Measurements from ENCODE around the gene LTF.

LTF gene

GRCh38 chr3:46400846-46401245 lies 63.9 kb downstream of the LTF start:
- no peaks in the 10 kb centered on the region for H3K79me1 ChIP-seq (ENCODE audit: low read depth, low read length)
- no peak overlapping the region for H2AFZ ChIP-seq (ENCODE audit: low read length)
- no peak overlapping the region for H3K27ac ChIP-seq (replicated peaks; ENCODE audit: low read length)
- H2BK12ac ChIP-seq (ENCODE audit: low read length): no peak overlapping the region
- H2BK15ac ChIP-seq (ENCODE audit: low read length): no peak overlapping the region
- H3K9me3 ChIP-seq (replicated peaks in 1 of 2; ENCODE audit: control insufficient read depth in 2 of 2, insufficient read depth in 1 of 2, low read depth in 1 of 2, low read length in 2 of 2): no peaks in the 10 kb centered on the region
- no peak overlapping the region for H2AK5ac ChIP-seq (ENCODE audit: low read depth, low read length)
- H4K8ac ChIP-seq (ENCODE audit: low read depth, low read length): no peak overlapping the region
- H3K4me3 ChIP-seq (ENCODE audit: low read length in 2 of 2): no peak overlapping the region
- WGBS, 2 donors (ENCODE audit: extremely low coverage in 2 of 2, insufficient read length in 2 of 2, insufficient replicate concordance in 1 of 2): no CpG with 5 or more reads among the region's 5 CpGs
- H3K4ac ChIP-seq (ENCODE audit: low read length): no peak overlapping the region
- H3K4me1 ChIP-seq (ENCODE audit: control insufficient read depth in 2 of 2, insufficient read depth in 1 of 2, low read depth in 1 of 2, low read length in 2 of 2): peaks cover 0 to 3% of the 10 kb centered on the region in 2 donors
- no peak overlapping the region for H2BK5ac ChIP-seq (ENCODE audit: low read length)
- no peak overlapping the region for H3K14ac ChIP-seq (ENCODE audit: low read length)
- no peak overlapping the region for H4K91ac ChIP-seq (ENCODE audit: low read depth, low read length, poor library complexity)
- no peak overlapping the region for H3K23ac ChIP-seq (ENCODE audit: low read depth, low read length, poor library complexity)
- H3K27me3 ChIP-seq (ENCODE audit: control insufficient read depth in 3 of 3, insufficient read depth in 3 of 3, low read depth in 1 of 3, low read length in 3 of 3): no peaks in the 10 kb centered on the region
- H2BK120ac ChIP-seq (ENCODE audit: low read depth, low read length): no peak overlapping the region
- no peak overlapping the region for H3K18ac ChIP-seq (ENCODE audit: low read length)
- H3K4me2 ChIP-seq (ENCODE audit: insufficient read depth, low read length, poor library complexity, severe bottlenecking): no peak overlapping the region
- H3K9ac ChIP-seq (ENCODE audit: low read depth, low read length, poor library complexity): no peak overlapping the region
- no peaks in the 10 kb centered on the region for H3K36me3 ChIP-seq (replicated peaks in 1 of 2; ENCODE audit: control insufficient read depth in 2 of 2, insufficient read depth in 2 of 2, low read length in 2 of 2)
- no peak for DNase-seq (ENCODE audit: low spot score)

- no CpG with 5 or more reads among the region's 8 CpGs for WGBS, 2 donors (ENCODE audit: extremely low coverage in 2 of 2, insufficient read length in 2 of 2, insufficient replicate concordance in 1 of 2)
- no peak overlapping the region for H3K14ac ChIP-seq (ENCODE audit: low read length)
- no peak overlapping the region for H3K4ac ChIP-seq (ENCODE audit: low read length)
- H3K79me1 ChIP-seq (ENCODE audit: low read depth, low read length): no peaks in the 10 kb centered on the region
- H3K4me3 ChIP-seq (ENCODE audit: low read length in 2 of 2): no peak overlapping the region
- H4K8ac ChIP-seq (ENCODE audit: low read depth, low read length): no peak overlapping the region
- no peak overlapping the region for H2BK15ac ChIP-seq (ENCODE audit: low read length)
- H2AFZ ChIP-seq (ENCODE audit: low read length): no peak overlapping the region
- H3K9ac ChIP-seq (ENCODE audit: low read depth, low read length, poor library complexity): no peak overlapping the region
- no peaks in the 10 kb centered on the region for H3K36me3 ChIP-seq (replicated peaks in 1 of 2; ENCODE audit: control insufficient read depth in 2 of 2, insufficient read depth in 2 of 2, low read length in 2 of 2)
- H3K4me2 ChIP-seq (ENCODE audit: insufficient read depth, low read length, poor library complexity, severe bottlenecking): no peak overlapping the region
- no peak overlapping the region for H3K27ac ChIP-seq (replicated peaks; ENCODE audit: low read length)
- no peak for DNase-seq (ENCODE audit: low spot score)
- no peak overlapping the region for H2AK5ac ChIP-seq (ENCODE audit: low read depth, low read length)
- no peak overlapping the region for H2BK12ac ChIP-seq (ENCODE audit: low read length)
- H2BK120ac ChIP-seq (ENCODE audit: low read depth, low read length): no peak overlapping the region
- H3K9me3 ChIP-seq (replicated peaks in 1 of 2; ENCODE audit: control insufficient read depth in 2 of 2, insufficient read depth in 1 of 2, low read depth in 1 of 2, low read length in 2 of 2): no peaks in the 10 kb centered on the region
- no peak overlapping the region for H4K91ac ChIP-seq (ENCODE audit: low read depth, low read length, poor library complexity)
- no peaks in the 10 kb centered on the region for H3K27me3 ChIP-seq (ENCODE audit: control insufficient read depth in 3 of 3, insufficient read depth in 3 of 3, low read depth in 1 of 3, low read length in 3 of 3)
- no peak overlapping the region for H3K18ac ChIP-seq (ENCODE audit: low read length)
- H3K23ac ChIP-seq (ENCODE audit: low read depth, low read length, poor library complexity): no peak overlapping the region
- H2BK5ac ChIP-seq (ENCODE audit: low read length): no peak overlapping the region
- no peaks in the 10 kb centered on the region for H3K4me1 ChIP-seq (ENCODE audit: control insufficient read depth in 2 of 2, insufficient read depth in 1 of 2, low read depth in 1 of 2, low read length in 2 of 2)
These were observed 64.5 kb downstream of the LTF start for GRCh38 chr3:46400000-46400734.

- Histone ChIP-seq H3K14ac (ENCODE audit: low read length) (no peak overlapping the region), H3K4ac (ENCODE audit: low read length) (no peak overlapping the region), H3K23ac (ENCODE audit: low read depth, low read length, poor library complexity) (no peak overlapping the region), H2BK120ac (ENCODE audit: low read depth, low read length) (no peak overlapping the region), H3K4me2 (ENCODE audit: insufficient read depth, low read length, poor library complexity, severe bottlenecking) (no peak overlapping the region), H2BK15ac (ENCODE audit: low read length) (no peak overlapping the region), H3K36me3 (replicated peaks in 1 of 2; ENCODE audit: control insufficient read depth in 2 of 2, insufficient read depth in 2 of 2, low read length in 2 of 2) (no peaks in the 10 kb centered on the region), H2BK12ac (ENCODE audit: low read length) (no peak overlapping the region), H3K4me1 (ENCODE audit: control insufficient read depth in 2 of 2, insufficient read depth in 1 of 2, low read depth in 1 of 2, low read length in 2 of 2) (no peaks in the 10 kb centered on the region), H4K8ac (ENCODE audit: low read depth, low read length) (no peak overlapping the region), H3K4me3 (ENCODE audit: low read length in 2 of 2) (no peak overlapping the region), H3K9me3 (replicated peaks in 1 of 2; ENCODE audit: control insufficient read depth in 2 of 2, insufficient read depth in 1 of 2, low read depth in 1 of 2, low read length in 2 of 2) (no peaks in the 10 kb centered on the region), H2BK5ac (ENCODE audit: low read length) (no peak overlapping the region), H2AK5ac (ENCODE audit: low read depth, low read length) (no peak overlapping the region), H2AFZ (ENCODE audit: low read length) (no peak overlapping the region), H3K18ac (ENCODE audit: low read length) (no peak overlapping the region), H3K79me1 (ENCODE audit: low read depth, low read length) (no peaks in the 10 kb centered on the region), H3K27me3 (ENCODE audit: control insufficient read depth in 3 of 3, insufficient read depth in 3 of 3, low read depth in 1 of 3, low read length in 3 of 3) (no peaks in the 10 kb centered on the region), H3K9ac (ENCODE audit: low read depth, low read length, poor library complexity) (no peak overlapping the region), H3K27ac (replicated peaks; ENCODE audit: low read length) (no peak overlapping the region), H4K91ac (ENCODE audit: low read depth, low read length, poor library complexity) (no peak overlapping the region)
- WGBS, 2 donors (ENCODE audit: extremely low coverage in 2 of 2, insufficient read length in 2 of 2, insufficient replicate concordance in 1 of 2): 100% methylated on average over 1 of the region's 2 CpGs; no CpG with 5 or more reads in 1 of the 2 donors
- no peak for DNase-seq (ENCODE audit: low spot score)
These were observed 65.1 kb downstream of the LTF start for GRCh38 chr3:46399557-46399956.

GRCh38 chr3:46399098-46399497 lies 65.6 kb downstream of the LTF start:
- Histone ChIP-seq H3K4me2 (ENCODE audit: insufficient read depth, low read length, poor library complexity, severe bottlenecking) (no peak overlapping the region), H4K8ac (ENCODE audit: low read depth, low read length) (no peak overlapping the region), H3K27me3 (ENCODE audit: control insufficient read depth in 3 of 3, insufficient read depth in 3 of 3, low read depth in 1 of 3, low read length in 3 of 3) (no peaks in the 10 kb centered on the region), H2BK15ac (ENCODE audit: low read length) (no peak overlapping the region), H2BK5ac (ENCODE audit: low read length) (no peak overlapping the region), H3K14ac (ENCODE audit: low read length) (no peak overlapping the region), H3K27ac (replicated peaks; ENCODE audit: low read length) (no peak overlapping the region), H2AFZ (ENCODE audit: low read length) (no peak overlapping the region), H3K9me3 (replicated peaks in 1 of 2; ENCODE audit: control insufficient read depth in 2 of 2, insufficient read depth in 1 of 2, low read depth in 1 of 2, low read length in 2 of 2) (no peaks in the 10 kb centered on the region), H2BK12ac (ENCODE audit: low read length) (no peak overlapping the region), H4K91ac (ENCODE audit: low read depth, low read length, poor library complexity) (no peak overlapping the region), H2BK120ac (ENCODE audit: low read depth, low read length) (no peak overlapping the region), H3K4ac (ENCODE audit: low read length) (no peak overlapping the region), H3K18ac (ENCODE audit: low read length) (no peak overlapping the region), H3K9ac (ENCODE audit: low read depth, low read length, poor library complexity) (no peak overlapping the region), H2AK5ac (ENCODE audit: low read depth, low read length) (no peak overlapping the region), H3K79me1 (ENCODE audit: low read depth, low read length) (no peaks in the 10 kb centered on the region), H3K36me3 (replicated peaks in 1 of 2; ENCODE audit: control insufficient read depth in 2 of 2, insufficient read depth in 2 of 2, low read length in 2 of 2) (no peaks in the 10 kb centered on the region), H3K23ac (ENCODE audit: low read depth, low read length, poor library complexity) (no peak overlapping the region), H3K4me3 (ENCODE audit: low read length in 2 of 2) (no peak overlapping the region), H3K4me1 (ENCODE audit: control insufficient read depth in 2 of 2, insufficient read depth in 1 of 2, low read depth in 1 of 2, low read length in 2 of 2) (no peaks in the 10 kb centered on the region)
- no peak for DNase-seq (ENCODE audit: low spot score)
- WGBS, 2 donors (ENCODE audit: extremely low coverage in 2 of 2, insufficient read length in 2 of 2, insufficient replicate concordance in 1 of 2): no CpG with 5 or more reads among the region's 2 CpGs

Measured in neuronal stem cell (in vitro differentiated cells).